Caco-2 (cell line): ENCODE measurements around the gene ELFN1. TPM values are rescaled to one million over a fixed set of nuclear protein-coding genes. Genes with fewer than 3 reads are reported as not detected.

Experiments used
- BruUV-seq: library from RNA; stranded (reverse); fragments of 400-500 nt; replicated peaks from 2 replicates; lab custom pipeline; 2021; lab: Mats Ljungman, UMichigan
- CTCF ChIA-PET: fragments of 300-600 bp; sonication (Branson Sonifier 250); formaldehyde crosslinking; loops from one replicate; lab custom pipeline; 2022; ENCODE audit warnings: antibody characterized with exemption; lab: Charles Lee
- POLR2A ChIA-PET: fragments of 300-600 bp; sonication (Branson Sonifier 250); formaldehyde crosslinking; loops from one replicate; lab custom pipeline; 2022; ENCODE audit warnings: antibody characterized with exemption; lab: Charles Lee
- DNase-seq, 2 experiments: peaks; one replicate each; pipeline versions ENCODE4 v3.0.0 to v3.0.0-alpha.2; 2020 to 2022
- H3K27me3 ChIP-seq: replicated peaks from 2 replicates; pipeline ENCODE4 v1.6.0; 2011; ENCODE audit warnings: low read length; ENCODE audit not compliant: control insufficient read depth, insufficient read depth
- H3K36me3 ChIP-seq: 2 replicates; pipeline ENCODE4 v1.5.1; 2011; ENCODE audit warnings: low read length; ENCODE audit not compliant: control insufficient read depth, insufficient read depth
- H3K4me1 ChIP-seq: fragments of 250-450 bp; sonication (Bioruptor Pico); 2 replicates; pipeline ENCODE4 v1.5.1; 2020; ENCODE audit warnings: mild to moderate bottlenecking
- H3K4me3 ChIP-seq: 2 replicates; pipeline ENCODE4 v1.5.1; 2011; ENCODE audit warnings: low read depth, mild to moderate bottlenecking, control low read depth, low read length
- H3K9me3 ChIP-seq: fragments of 250-450 bp; sonication (Bioruptor Pico); 2 replicates; pipeline ENCODE4 v1.5.1; 2020; ENCODE audit warnings: mild to moderate bottlenecking, moderate library complexity
- H3K27ac Mint-ChIP-seq: one replicate; pipeline ENCODE4 v1.8.0; 2022; ENCODE audit warnings: mixed read lengths; ENCODE audit not compliant: unreplicated experiment
- H3K27me3 Mint-ChIP-seq: one replicate; pipeline ENCODE4 v1.8.0; 2022; ENCODE audit warnings: mixed read lengths; ENCODE audit not compliant: insufficient read depth, unreplicated experiment
- H3K36me3 Mint-ChIP-seq: one replicate; pipeline ENCODE4 v1.8.0; 2022; ENCODE audit warnings: mild to moderate bottlenecking, mixed read lengths; ENCODE audit not compliant: insufficient read depth, unreplicated experiment
- H3K4me1 Mint-ChIP-seq: one replicate; pipeline ENCODE4 v1.8.0; 2022; ENCODE audit warnings: low read depth, mixed read lengths; ENCODE audit not compliant: unreplicated experiment
- H3K4me3 Mint-ChIP-seq: one replicate; pipeline ENCODE4 v1.8.0; 2022; ENCODE audit warnings: mild to moderate bottlenecking, moderate library complexity, mixed read lengths; ENCODE audit not compliant: unreplicated experiment
- H3K9me3 Mint-ChIP-seq: one replicate; pipeline ENCODE4 v1.8.0; 2022; ENCODE audit warnings: mixed read lengths; ENCODE audit not compliant: unreplicated experiment
- intact Hi-C: fragments of 100-400 bp; cut with micrococcal nuclease; formaldehyde crosslinking; loops from one replicate; pipeline ENCODE4 v1.10.0; 2022; ENCODE audit not compliant: unreplicated experiment
- total RNA-seq: library from RNA; stranded (reverse); gene quantifications from 2 replicates; pipeline ENCODE4 v1.2.3, GENCODE V29; 2022
- TF ChIP-seq, protein P1 (sequence below), 2 experiments: fragments of 200-600 bp in 1 of 2; IDR thresholded peaks; 1 replicate in 1 of 2; 2 replicates in 1 of 2; pipeline versions ENCODE4 v1.5.1 to v1.8.0; 2011 to 2022; ENCODE audit warnings: antibody characterized with exemption in 1 of 2, control low read depth in 1 of 2, inconsistent platforms in 1 of 2, low read depth in 1 of 2, low read length in 1 of 2, mild to moderate bottlenecking in 1 of 2, moderate library complexity in 1 of 2; ENCODE audit not compliant: insufficient read depth in 1 of 2, severe bottlenecking in 1 of 2, unreplicated experiment in 1 of 2

The ELFN1 gene
- total RNA-seq, 1 experiment from 2014 or later: 2.3 TPM

DNA sequence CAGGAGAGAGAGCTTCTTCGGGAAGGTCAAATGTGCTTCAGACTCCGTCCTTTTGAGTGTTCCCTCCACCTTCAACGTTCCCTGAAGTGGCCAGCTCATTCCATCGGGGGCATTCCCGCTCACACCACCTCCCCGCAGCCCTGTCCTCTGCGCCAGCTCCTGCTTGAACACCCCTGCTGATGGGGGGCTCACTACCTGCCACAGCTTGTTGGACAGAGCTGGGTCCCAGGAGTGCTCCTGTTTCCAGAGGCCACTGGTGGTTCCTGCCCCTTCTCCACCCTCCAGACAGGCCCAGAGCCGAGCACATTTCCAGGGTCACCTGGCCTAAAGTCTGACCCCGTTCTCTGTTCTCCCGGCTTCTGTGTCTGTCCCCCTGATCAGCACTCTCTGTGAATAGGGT is 67.4 kb downstream of the ELFN1 start:
- CTCF ChIA-PET: interaction anchor here (1.1 kb wide), 1 partner anchor 21 kb away, joined by 3 read pairs; no protein-coding TSS in a partner anchor
- POLR2A ChIA-PET: interaction anchor here (0.5 kb wide), 1 partner anchor 33 kb away, joined by 3 read pairs; no protein-coding TSS in a partner anchor
- BruUV-seq: no TSS peak

DNA sequence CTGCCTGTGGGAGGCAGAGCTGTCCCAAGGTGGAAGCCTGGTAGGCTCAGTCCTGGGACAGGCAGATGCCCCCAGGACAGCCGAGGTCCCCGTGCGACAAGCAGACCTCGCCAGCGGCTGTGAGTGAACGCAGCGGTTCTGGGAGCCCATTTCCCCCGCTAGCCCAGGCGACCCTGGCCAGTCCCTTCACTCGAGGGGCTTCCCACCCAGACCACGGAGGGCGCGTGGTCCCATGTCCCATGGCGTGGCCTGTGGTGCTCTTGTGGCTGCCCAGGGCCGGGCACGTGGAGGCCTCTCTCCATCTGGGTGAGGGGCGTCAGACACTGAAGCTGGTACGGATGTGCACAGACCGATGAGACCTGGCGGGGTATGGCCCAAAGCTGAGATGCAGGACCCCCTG is 67.9 kb downstream of the ELFN1 start:
- Mint-ChIP-seq H3K4me1 (peaks cover 5% of the 10 kb centered on the region), H3K4me3 (no peak overlapping the region), H3K36me3 (peaks cover 25% of the 10 kb centered on the region), H3K27ac (no peak overlapping the region), H3K27me3 (peaks cover 8% of the 10 kb centered on the region), H3K9me3 (no peaks in the 10 kb centered on the region)
- intact Hi-C loops: no loop called here
- ChIA-PET POLR2A (interaction anchor here (0.5 kb wide), 1 partner anchor 32 kb away, joined by 3 read pairs; no protein-coding TSS in a partner anchor), CTCF (no interaction called here)
- TF ChIP-seq, protein P1, sequence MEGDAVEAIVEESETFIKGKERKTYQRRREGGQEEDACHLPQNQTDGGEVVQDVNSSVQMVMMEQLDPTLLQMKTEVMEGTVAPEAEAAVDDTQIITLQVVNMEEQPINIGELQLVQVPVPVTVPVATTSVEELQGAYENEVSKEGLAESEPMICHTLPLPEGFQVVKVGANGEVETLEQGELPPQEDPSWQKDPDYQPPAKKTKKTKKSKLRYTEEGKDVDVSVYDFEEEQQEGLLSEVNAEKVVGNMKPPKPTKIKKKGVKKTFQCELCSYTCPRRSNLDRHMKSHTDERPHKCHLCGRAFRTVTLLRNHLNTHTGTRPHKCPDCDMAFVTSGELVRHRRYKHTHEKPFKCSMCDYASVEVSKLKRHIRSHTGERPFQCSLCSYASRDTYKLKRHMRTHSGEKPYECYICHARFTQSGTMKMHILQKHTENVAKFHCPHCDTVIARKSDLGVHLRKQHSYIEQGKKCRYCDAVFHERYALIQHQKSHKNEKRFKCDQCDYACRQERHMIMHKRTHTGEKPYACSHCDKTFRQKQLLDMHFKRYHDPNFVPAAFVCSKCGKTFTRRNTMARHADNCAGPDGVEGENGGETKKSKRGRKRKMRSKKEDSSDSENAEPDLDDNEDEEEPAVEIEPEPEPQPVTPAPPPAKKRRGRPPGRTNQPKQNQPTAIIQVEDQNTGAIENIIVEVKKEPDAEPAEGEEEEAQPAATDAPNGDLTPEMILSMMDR (IDR thresholded peaks at IDR 0.05; ENCODE audit: insufficient read depth in 1 of 2, low read depth in 1 of 2, low read length in 1 of 2, severe bottlenecking in 1 of 2, unreplicated experiment in 1 of 2): no peak
- BruUV-seq: no TSS peak
- DNase-seq: no peak
- Histone ChIP-seq H3K4me3 (no peak overlapping the region), H3K36me3 (no peaks in the 10 kb centered on the region), H3K4me1 (no peaks in the 10 kb centered on the region), H3K9me3 (no peaks in the 10 kb centered on the region), H3K27me3 (no peaks in the 10 kb centered on the region; the same call in none of the 2 replicates)

More for the DNA sequence above, 67.4 kb downstream of the ELFN1 start:
- Mint-ChIP-seq H3K9me3 (no peaks in the 10 kb centered on the region), H3K36me3 (peaks cover 24% of the 10 kb centered on the region), H3K4me3 (no peak overlapping the region), H3K27me3 (peaks cover 8% of the 10 kb centered on the region), H3K27ac (no peak overlapping the region), H3K4me1 (peaks cover 5% of the 10 kb centered on the region)
- Histone ChIP-seq H3K36me3 (no peaks in the 10 kb centered on the region), H3K4me3 (no peak overlapping the region), H3K27me3 (no peaks in the 10 kb centered on the region; the same call in none of the 2 replicates), H3K9me3 (no peaks in the 10 kb centered on the region), H3K4me1 (no peaks in the 10 kb centered on the region)
- intact Hi-C loops: no loop called here
- TF ChIP-seq, protein P1 (IDR thresholded peaks at IDR 0.05; ENCODE audit: insufficient read depth in 1 of 2, low read depth in 1 of 2, low read length in 1 of 2, severe bottlenecking in 1 of 2, unreplicated experiment in 1 of 2): no peak
- no peak for DNase-seq

DNA sequence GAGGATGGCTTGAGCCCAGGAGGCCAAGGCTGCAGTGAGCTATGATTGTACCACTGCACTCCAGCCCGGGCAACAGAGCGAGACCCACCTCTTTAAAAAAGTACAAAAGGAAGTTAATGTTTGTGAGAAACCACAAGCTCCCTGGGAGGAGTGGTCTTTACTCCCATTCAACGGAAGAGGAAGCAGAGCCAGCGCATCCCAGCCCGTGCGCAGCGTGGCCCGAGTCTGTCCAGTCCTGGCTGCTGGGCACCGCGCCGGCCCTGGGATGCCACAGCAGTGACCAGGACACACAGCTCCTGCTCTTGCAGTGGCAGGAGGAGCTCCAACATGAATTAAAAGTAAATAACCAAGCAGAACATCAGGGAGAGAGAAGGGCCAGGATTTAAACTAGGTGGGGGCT is 68.4 kb downstream of the ELFN1 start:
- no peaks in the 10 kb centered on the region for H3K9me3 ChIP-seq
- Mint-ChIP-seq H3K27ac (no peak overlapping the region), H3K4me1 (peaks cover 5% of the 10 kb centered on the region), H3K4me3 (no peak overlapping the region), H3K9me3 (no peaks in the 10 kb centered on the region), H3K27me3 (peaks cover 6% of the 10 kb centered on the region), H3K36me3 (peaks cover 25% of the 10 kb centered on the region)
- no peaks in the 10 kb centered on the region for H3K36me3 ChIP-seq
- CTCF ChIA-PET: interaction anchor here (0.6 kb wide), 1 partner anchor 140 kb away, joined by 3 read pairs; no protein-coding TSS in a partner anchor
- intact Hi-C loops: no loop called here
- TF ChIP-seq, protein P1 (IDR thresholded peaks at IDR 0.05; ENCODE audit: insufficient read depth in 1 of 2, low read depth in 1 of 2, low read length in 1 of 2, severe bottlenecking in 1 of 2, unreplicated experiment in 1 of 2): no peak
- H3K4me3 ChIP-seq: no peak overlapping the region
- no peaks in the 10 kb centered on the region for H3K4me1 ChIP-seq
- POLR2A ChIA-PET: no interaction called here
- no TSS peak for BruUV-seq
- no peak for DNase-seq
- H3K27me3 ChIP-seq: no peaks in the 10 kb centered on the region; the same call in none of the 2 replicates
